HG02943 (cell line): ENCODE data around the gene DHX57.
"Not testable (repeated sequence)": the region's sequence is repeated elsewhere in the genome, so short reads cannot be mapped to it uniquely, and the experiment has no call there.

Source experiments
- ATAC-seq: cut with Tn5 transposase; IDR thresholded peaks from one replicate; pipeline ENCODE4 v1.9.1; 2021; ENCODE audit warnings: mild to moderate bottlenecking, low read depth, moderate library complexity; ENCODE audit not compliant: unreplicated experiment

DHX57 gene

GRCh38 chr2:38866773-38867443 is 8.8 kb downstream of the DHX57 start:
- ATAC-seq, result no peak

GRCh38 chr2:38863061-38863695 is 12.6 kb downstream of the DHX57 start:
- ATAC-seq, result no peak

DNA sequence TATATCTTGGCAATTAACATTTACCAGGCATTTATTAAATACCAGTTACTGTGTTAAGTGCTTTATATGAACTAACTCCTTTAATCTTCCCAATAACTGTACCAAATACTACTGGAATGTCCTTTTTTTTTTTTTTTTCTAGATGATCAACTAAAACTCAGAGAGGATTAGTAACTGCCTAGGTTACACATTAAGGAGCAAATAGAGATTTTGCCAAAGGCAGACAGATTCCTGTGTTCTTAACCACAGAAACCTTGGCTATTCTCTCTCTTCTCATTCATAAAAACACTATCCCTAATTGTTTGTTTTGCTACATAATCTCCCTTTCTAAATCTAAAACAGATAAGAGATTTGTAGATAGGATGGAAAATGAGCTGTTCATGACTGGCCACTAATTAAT is 13.3 kb downstream of the DHX57 start:
- ATAC-seq, result no peak

DNA sequence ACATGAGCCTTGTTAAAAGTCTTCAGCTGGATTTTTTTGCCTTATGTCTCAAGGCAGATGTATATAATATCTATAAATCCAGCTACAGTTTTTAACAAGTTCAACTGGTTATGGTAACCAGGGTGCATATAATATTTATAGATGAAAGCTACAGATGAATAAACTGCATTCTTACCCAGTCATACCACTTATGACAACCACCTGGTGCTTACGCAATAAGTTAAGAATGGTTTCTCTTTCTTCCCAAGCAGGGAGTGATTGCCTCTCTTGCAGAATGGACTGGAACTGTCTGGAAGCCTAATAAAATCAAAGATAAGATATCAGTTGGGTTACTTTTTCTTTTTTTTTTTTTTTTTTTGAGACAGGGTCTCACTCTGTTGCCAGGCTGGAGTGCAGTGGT is 19.6 kb downstream of the DHX57 start:
- no peak for ATAC-seq

DNA sequence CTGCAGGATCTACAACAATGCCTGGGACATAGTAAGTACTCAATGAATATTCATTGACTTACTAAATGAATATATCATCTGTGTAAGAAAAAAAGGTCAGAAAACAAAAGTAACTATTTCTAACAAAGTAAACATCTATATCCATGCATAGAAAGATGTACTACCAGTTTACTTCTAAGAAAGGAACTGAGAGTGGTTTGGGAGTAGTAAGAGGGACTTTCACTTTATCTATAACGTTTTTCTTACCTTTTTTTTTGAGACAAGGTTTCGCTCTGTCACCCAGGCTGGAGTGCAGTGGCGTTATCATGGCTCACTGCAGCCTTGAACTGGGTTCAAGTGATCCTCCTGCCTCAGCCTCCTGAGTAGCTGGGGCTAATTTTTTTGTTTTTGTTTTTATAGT is 25.7 kb downstream of the DHX57 start:
- ATAC-seq, result peak; percentile 59

- no peak for ATAC-seq
Observed at GRCh38 chr2:38836791-38837190, 38.9 kb downstream of the DHX57 start.

GRCh38 chr2:38835990-38836389 is 39.7 kb downstream of the DHX57 start:
- peak; percentile 84 for ATAC-seq

DNA sequence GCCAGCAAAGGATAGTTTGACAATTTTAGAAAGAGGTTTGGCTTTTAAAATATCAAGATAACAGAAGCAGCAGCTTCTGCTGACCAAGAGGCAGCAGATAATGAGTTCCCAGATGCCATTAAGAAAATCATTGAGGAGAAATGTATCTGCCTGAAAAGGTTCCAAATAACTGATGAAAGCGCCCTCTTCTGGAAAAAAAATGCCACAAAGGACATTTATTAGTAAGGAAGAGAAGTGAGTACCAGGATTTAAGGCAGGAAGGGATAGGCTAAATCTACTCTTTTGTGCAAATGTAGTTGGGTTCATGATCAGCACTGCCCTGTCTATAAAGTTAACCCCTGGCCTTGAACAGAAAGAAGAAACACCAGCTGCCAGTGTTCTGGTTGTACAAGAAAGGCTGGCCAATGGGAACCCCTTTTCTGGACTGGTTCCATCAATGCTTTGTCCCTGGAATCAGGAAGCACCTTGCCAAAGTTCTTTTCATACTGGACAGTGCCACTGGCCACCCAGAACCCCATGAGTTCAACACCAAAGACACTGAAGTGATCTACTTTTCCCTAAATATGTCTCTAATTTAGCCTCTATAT is 40.6 kb downstream of the DHX57 start:
- no peak for ATAC-seq

- no peak for ATAC-seq
Observed at GRCh38 chr2:38830526-38831159, 45.1 kb downstream of the DHX57 start.

- ATAC-seq, result no peak
Observed at GRCh38 chr2:38829971-38830370, 45.8 kb downstream of the DHX57 start.

- no peak for ATAC-seq
Observed at GRCh38 chr2:38828460-38828859, 47.3 kb downstream of the DHX57 start.

DNA sequence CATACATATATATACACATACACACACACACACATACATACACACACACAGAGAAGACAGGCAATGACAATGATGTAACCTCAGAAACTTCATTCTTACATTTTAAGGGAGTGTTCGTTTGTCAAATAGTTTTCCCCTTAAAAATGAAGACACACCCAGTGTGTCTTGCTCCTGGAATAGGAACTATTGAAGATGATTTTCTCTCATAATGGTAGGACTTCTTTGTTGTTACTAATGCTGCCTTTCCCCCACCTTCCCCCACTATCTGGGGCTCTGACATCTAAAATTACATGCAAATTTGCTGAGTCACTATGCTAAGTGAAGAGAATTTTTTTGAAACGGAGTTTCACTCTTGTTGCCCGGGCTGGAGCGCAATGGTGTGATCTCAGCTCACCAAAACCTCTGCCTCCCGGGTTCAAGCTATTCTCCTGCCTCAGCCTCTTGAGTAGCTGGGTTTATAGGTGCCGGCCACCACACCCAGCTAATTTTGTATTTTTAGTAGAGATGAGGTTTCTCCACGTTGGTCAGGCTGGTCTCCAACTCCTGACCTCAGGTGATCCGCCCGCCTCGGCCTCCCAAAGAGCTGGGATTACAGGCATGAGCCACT is 48.1 kb downstream of the DHX57 start:
- ATAC-seq, result not testable (repeated sequence)

GRCh38 chr2:38825956-38826355 is 49.8 kb downstream of the DHX57 start:
- ATAC-seq, result no peak

GRCh38 chr2:38824906-38825305 is 50.8 kb downstream of the DHX57 start:
- ATAC-seq, result no peak

DNA sequence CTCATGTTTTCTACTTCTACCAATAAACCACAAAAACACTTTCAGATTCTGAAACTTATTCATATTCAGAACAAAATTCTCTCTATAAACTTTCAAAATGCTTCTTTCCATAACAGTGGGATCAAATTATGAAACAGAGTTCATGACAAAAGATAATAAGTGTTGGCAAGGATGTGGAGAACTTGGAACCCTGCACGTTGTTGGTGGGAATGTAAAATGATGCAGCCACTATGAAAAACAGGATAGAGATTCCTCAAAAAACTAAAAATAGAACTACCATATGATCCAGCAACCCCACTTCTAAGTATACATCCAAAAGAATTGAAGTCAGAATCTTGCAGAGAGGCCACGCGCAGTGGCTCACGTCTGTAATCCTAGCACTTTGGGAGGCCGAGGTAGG is 52.3 kb downstream of the DHX57 start:
- ATAC-seq, result no peak

GRCh38 chr2:38818565-38818964 is 57.2 kb downstream of the DHX57 start:
- ATAC-seq, result no peak

- ATAC-seq, result no peak
Observed at GRCh38 chr2:38815936-38816335, 59.8 kb downstream of the DHX57 start.

- ATAC-seq, result no peak
Observed at GRCh38 chr2:38810488-38810887, 65.2 kb downstream of the DHX57 start.

GRCh38 chr2:38808677-38809076 is 67.1 kb downstream of the DHX57 start:
- ATAC-seq, result no peak

- ATAC-seq, result no peak
Observed at GRCh38 chr2:38806733-38807059, 69.0 kb downstream of the DHX57 start.

- ATAC-seq, result no peak
Observed at GRCh38 chr2:38806015-38806732, 69.6 kb downstream of the DHX57 start.
